Hepatocyte (in vitro differentiated cells): ENCODE data around the gene RAB11FIP2.

ENCODE experiments used
- CTCF ChIP-seq: fragments of 200-600 bp; sonication (generic); IDR thresholded peaks from 2 replicates; pipeline ENCODE4 v1.5.1; 2016; ENCODE audit warnings: antibody characterized with exemption, mild to moderate bottlenecking; ENCODE audit not compliant: poor library complexity
- EZH2 ChIP-seq: fragments of 200-600 bp; sonication (generic); IDR thresholded peaks from 2 replicates; pipeline ENCODE4 v1.6.1; 2016; ENCODE audit warnings: antibody characterized with exemption, mild to moderate bottlenecking, borderline replicate concordance
- EZH2phosphoT487 ChIP-seq: fragments of 200-600 bp; sonication (generic); IDR thresholded peaks from one replicate; pipeline ENCODE4 v1.6.1; 2018; ENCODE audit warnings: antibody characterized with exemption, mild to moderate bottlenecking, low read depth, moderate library complexity; ENCODE audit not compliant: unreplicated experiment, severe bottlenecking

- TF ChIP-seq CTCF (no peak), EZH2phosphoT487 (no peak), EZH2 (no peak)
Observed at GRCh38 chr10:118007773-118008172, 39.0 kb downstream of the RAB11FIP2 start.
